PC-3 (cell line): ENCODE data around the gene NFKB1.

Experiments used
- EZH2phosphoT487 ChIP-seq: fragments of 300-600 bp; sonication (generic); IDR thresholded peaks from 2 replicates; pipeline ENCODE4 v1.6.1; 2018; ENCODE audit warnings: mild to moderate bottlenecking, antibody characterized with exemption, low read length, borderline replicate concordance
- TF ChIP-seq, protein P1 (sequence below): fragments of 300-600 bp; sonication (generic); conservative IDR thresholded peaks from 2 replicates; pipeline ENCODE4 v1.5.1; 2017; ENCODE audit warnings: antibody characterized with exemption, low read depth, mild to moderate bottlenecking, low read length

DNA sequence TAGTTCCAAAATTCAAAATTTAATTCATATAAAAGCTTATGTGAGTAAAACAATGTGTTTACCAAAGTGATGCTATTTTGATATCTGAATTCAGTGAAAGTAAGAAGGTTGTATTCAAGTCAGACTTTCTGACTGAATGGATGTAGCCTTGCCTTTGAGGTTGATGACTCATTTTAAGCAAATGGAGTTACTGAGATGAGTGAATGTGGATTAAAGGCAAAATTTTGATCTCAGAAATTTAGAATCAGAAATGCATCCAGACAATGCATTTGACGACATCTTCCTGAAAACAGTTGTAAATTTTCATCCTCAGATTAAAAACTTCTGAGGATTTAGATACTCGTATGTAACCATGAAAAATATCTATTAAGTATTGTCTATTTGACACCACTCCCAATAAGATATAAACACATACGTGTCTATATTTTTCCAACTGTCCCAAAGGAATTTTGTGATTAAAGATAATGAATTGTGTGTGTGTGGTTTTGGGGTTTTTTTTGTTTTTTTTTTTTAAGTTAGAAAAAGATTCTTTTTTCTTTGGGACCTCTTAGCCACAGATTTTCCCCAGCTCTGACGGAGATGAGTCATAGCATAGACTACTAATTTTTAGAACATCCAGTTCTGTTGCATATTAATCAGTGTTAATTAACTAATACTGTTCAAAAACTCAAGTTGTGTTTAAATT is 34.4 kb downstream of the NFKB1 start:
- TF ChIP-seq, protein P1, sequence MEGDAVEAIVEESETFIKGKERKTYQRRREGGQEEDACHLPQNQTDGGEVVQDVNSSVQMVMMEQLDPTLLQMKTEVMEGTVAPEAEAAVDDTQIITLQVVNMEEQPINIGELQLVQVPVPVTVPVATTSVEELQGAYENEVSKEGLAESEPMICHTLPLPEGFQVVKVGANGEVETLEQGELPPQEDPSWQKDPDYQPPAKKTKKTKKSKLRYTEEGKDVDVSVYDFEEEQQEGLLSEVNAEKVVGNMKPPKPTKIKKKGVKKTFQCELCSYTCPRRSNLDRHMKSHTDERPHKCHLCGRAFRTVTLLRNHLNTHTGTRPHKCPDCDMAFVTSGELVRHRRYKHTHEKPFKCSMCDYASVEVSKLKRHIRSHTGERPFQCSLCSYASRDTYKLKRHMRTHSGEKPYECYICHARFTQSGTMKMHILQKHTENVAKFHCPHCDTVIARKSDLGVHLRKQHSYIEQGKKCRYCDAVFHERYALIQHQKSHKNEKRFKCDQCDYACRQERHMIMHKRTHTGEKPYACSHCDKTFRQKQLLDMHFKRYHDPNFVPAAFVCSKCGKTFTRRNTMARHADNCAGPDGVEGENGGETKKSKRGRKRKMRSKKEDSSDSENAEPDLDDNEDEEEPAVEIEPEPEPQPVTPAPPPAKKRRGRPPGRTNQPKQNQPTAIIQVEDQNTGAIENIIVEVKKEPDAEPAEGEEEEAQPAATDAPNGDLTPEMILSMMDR, result no peak
- no peak for TF ChIP-seq EZH2phosphoT487
